ENCODE data around the gene AMN. TPM values are rescaled to one million over a fixed set of nuclear protein-coding genes. Genes with fewer than 3 reads are reported as not detected.

Gene AMN
- total RNA-seq, 4 donors from 2014 or later = 0.59 TPM; not detected in 3

GRCh38 chr14:102883554-102883953 lies 38.9 kb upstream of the AMN start:
- WGBS, 2 donors (ENCODE audit: low coverage in 1 of 2) = 95 to 97% methylated on average over 5 to 14 of the region's 14 CpGs
- Histone ChIP-seq H3K36me3 (peaks cover 0 to 47% of the 10 kb centered on the region in 2 donors), H3K4me3 (no peak overlapping the region), H3K27ac (no peak overlapping the region), H3K27me3 (no peaks in the 10 kb centered on the region), H3K4me1 (no peaks in the 10 kb centered on the region), H3K9me3 (no peaks in the 10 kb centered on the region)
- no peak for ATAC-seq
- TF ChIP-seq CTCF (IDR thresholded peaks at IDR 0.05) = no peak
- TF ChIP-seq EP300 (IDR thresholded peaks at IDR 0.05) = no peak
- TF ChIP-seq POLR2AphosphoS5 (IDR thresholded peaks at IDR 0.05) = no peak
- no peak for TF ChIP-seq POLR2A (IDR thresholded peaks at IDR 0.05)

- H3K27me3 ChIP-seq = no peaks in the 10 kb centered on the region
- H3K36me3 ChIP-seq = peaks cover 0 to 56% of the 10 kb centered on the region in 2 donors
- H3K4me1 ChIP-seq = no peaks in the 10 kb centered on the region
- TF ChIP-seq CTCF (IDR thresholded peaks at IDR 0.05) = no peak
- TF ChIP-seq POLR2AphosphoS5 (IDR thresholded peaks at IDR 0.05) = no peak
- TF ChIP-seq EP300 (IDR thresholded peaks at IDR 0.05) = no peak
- no peak for TF ChIP-seq POLR2A (IDR thresholded peaks at IDR 0.05)
- H3K4me3 ChIP-seq = no peak overlapping the region
- H3K9me3 ChIP-seq = no peaks in the 10 kb centered on the region
- H3K27ac ChIP-seq = no peak overlapping the region
- WGBS, 2 donors (ENCODE audit: low coverage in 1 of 2) = 93% methylated on average over 3 of the region's 22 CpGs
- no peak for ATAC-seq
Observed at GRCh38 chr14:102885737-102886447, 36.6 kb upstream of the AMN start.

GRCh38 chr14:102888748-102889147 lies 33.7 kb upstream of the AMN start:
- peaks cover 0 to 51% of the 10 kb centered on the region in 2 donors for H3K36me3 ChIP-seq
- peaks cover 0 to 10% (median 8%) of the 10 kb centered on the region in 3 donors for H3K4me1 ChIP-seq
- TF ChIP-seq CTCF (IDR thresholded peaks at IDR 0.05) (no peak), EP300 (IDR thresholded peaks at IDR 0.05) (no peak)
- no peak overlapping the region for H3K4me3 ChIP-seq
- H3K9me3 ChIP-seq = no peaks in the 10 kb centered on the region
- no peak overlapping the region for H3K27ac ChIP-seq
- ATAC-seq = no peak
- H3K27me3 ChIP-seq = no peaks in the 10 kb centered on the region
- 88 to 100% methylated on average over 1 of the region's 1 CpG for WGBS, 2 donors (ENCODE audit: low coverage in 1 of 2)

GRCh38 chr14:102889615-102890014 lies 32.8 kb upstream of the AMN start:
- H3K4me3 ChIP-seq = no peak overlapping the region
- no peaks in the 10 kb centered on the region for H3K27me3 ChIP-seq
- no peaks in the 10 kb centered on the region for H3K9me3 ChIP-seq
- H3K36me3 ChIP-seq = peaks cover 0 to 51% of the 10 kb centered on the region in 2 donors
- TF ChIP-seq CTCF (IDR thresholded peaks at IDR 0.05) (no peak), POLR2AphosphoS5 (IDR thresholded peaks at IDR 0.05) (no peak), EP300 (IDR thresholded peaks at IDR 0.05) (no peak), POLR2A (IDR thresholded peaks at IDR 0.05) (no peak)
- 83 to 96% methylated on average over 6 to 7 of the region's 7 CpGs for WGBS, 2 donors (ENCODE audit: low coverage in 1 of 2)
- peaks cover 0 to 16% (median 14%) of the 10 kb centered on the region in 3 donors for H3K4me1 ChIP-seq
- no peak overlapping the region for H3K27ac ChIP-seq
- ATAC-seq = no peak

GRCh38 chr14:102891111-102891510 lies 31.4 kb upstream of the AMN start:
- 96% methylated on average over 12 of the region's 15 CpGs; no CpG with 5 or more reads in 1 of the 2 donors for WGBS, 2 donors (ENCODE audit: low coverage in 1 of 2)
- no peak for ATAC-seq
- Histone ChIP-seq H3K27me3 (no peaks in the 10 kb centered on the region), H3K36me3 (peaks cover 0 to 45% of the 10 kb centered on the region in 2 donors), H3K27ac (no peak overlapping the region), H3K4me1 (peaks cover 0 to 16% (median 14%) of the 10 kb centered on the region in 3 donors), H3K4me3 (no peak overlapping the region), H3K9me3 (no peaks in the 10 kb centered on the region)
- TF ChIP-seq EP300 (IDR thresholded peaks at IDR 0.05) (no peak), POLR2A (IDR thresholded peaks at IDR 0.05) (no peak), POLR2AphosphoS5 (IDR thresholded peaks at IDR 0.05) (no peak)

All from gastroesophageal sphincter (tissue), 4 donors.